HG03108 (cell line): Measurements from ENCODE around the gene NAP1L5.

Source experiments
- ATAC-seq: cut with Tn5 transposase; IDR thresholded peaks from one replicate; pipeline ENCODE4 v1.9.1; 2021; ENCODE audit warnings: moderate library complexity; ENCODE audit not compliant: unreplicated experiment

The NAP1L5 gene

DNA sequence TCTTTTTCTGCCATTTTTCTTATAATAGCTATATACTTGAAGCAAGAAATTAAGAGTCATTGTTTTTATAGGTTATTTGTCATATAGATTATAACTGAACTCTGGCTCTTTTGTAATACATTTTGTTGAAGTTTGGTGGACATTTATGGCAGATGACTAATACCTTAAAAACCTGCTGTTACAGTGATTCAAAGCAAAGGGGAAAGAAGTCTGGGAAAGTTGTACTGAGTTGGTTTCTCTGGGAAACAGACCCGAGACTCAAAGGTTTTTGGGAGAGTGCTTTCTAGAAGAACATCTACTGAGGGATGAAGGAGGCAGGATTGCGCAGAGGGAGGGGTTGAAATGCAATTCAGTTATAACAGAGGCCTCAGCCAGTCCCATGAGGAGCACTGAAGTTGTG, 35.9 kb downstream of the NAP1L5 start:
- ATAC-seq, result no peak

DNA sequence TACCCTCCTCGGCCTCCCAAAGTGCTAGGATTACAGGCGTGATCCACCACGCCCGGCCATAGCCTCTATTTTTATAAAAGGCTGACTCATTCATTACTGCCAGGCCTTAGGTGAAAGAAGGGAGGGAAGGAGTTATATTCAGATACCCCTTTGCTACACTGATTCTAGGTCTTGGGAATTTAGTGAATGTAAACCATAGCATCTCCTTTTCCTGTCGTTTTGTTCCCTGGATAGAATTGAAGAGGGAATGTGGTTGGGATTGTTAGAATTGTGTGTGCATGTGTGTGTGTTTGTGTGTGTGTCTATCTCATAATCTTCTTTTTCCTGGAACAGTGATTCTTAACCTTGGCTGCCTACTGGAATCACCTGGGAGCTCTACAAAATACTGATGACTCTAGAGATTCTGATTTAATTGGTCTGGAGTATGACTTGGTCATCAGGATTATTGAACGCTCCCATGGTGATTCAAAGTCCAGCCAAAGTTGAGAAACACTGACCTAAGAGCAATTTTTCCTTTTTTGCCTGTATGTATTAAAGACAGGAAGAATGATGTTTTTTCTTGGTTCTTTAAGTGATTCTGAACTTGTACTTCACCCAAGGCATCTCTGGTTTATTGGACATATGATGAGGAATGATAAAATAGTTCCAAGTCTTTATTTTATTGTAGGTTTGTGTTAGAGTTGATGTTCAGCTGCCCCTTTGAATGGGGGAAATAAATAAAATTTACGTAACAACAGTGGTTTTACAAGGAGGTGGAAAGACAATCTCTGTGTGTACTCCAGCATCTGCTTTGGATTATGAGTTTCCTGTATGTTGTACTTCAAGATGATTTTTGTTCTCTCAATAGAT, 37.0 kb downstream of the NAP1L5 start:
- ATAC-seq, result no peak

DNA sequence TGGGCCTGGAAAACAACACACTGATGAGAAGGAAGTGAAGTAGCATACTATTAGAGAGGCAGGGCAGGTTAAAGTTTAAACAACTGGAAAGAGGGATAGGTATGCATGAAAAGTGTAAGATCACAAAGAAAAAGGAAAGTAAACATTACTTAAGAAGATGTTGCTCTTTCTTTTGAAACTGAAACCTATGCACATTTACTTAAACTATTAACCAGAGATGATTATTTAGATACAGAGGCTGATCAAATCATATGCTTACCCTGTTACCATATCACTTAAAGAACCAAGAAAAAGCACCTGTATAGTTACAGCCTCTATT, 37.8 kb downstream of the NAP1L5 start:
- no peak for ATAC-seq

DNA sequence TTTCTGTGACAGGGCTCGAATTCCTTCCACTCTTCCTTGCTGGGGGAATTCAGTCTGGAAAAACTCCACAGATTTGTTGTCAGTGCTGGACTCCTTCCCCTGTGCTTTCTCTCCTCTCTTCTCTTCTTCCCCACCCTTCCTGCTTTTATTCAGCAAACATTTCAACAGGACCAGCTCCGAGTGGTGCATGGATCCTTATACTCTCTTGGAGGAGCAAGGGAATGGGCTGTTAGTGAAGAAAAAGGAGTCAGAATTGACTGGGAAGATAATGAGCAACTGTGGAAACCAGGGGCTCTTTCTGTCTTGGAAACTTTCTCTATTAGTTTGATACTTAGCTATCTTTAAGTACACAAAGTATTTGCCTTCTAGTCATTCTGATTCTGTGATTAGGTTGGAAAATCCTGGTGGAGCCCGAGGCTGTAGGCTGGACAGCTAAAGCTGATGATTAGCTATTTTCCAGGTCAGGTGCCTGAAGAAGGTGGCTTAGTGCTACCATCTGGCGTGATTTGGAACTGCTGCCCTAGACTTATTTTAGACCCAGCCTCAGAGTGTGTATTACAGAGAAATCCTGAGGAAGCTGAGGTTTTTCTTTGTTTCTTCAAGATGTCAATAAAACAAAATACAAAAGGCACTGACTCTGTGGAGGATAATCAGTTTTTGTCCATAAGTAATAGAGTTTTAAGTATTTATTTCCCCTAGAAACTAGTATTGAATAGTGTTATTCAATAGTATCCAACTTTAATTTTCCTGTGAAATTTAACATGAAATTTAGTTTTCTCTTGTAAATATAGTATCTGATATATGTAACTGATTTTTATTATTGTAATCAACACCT, 38.4 kb downstream of the NAP1L5 start:
- ATAC-seq, result peak; percentile 94

- no peak for ATAC-seq
These were observed 42.4 kb downstream of the NAP1L5 start for GRCh38 chr4:88655226-88655625.

DNA sequence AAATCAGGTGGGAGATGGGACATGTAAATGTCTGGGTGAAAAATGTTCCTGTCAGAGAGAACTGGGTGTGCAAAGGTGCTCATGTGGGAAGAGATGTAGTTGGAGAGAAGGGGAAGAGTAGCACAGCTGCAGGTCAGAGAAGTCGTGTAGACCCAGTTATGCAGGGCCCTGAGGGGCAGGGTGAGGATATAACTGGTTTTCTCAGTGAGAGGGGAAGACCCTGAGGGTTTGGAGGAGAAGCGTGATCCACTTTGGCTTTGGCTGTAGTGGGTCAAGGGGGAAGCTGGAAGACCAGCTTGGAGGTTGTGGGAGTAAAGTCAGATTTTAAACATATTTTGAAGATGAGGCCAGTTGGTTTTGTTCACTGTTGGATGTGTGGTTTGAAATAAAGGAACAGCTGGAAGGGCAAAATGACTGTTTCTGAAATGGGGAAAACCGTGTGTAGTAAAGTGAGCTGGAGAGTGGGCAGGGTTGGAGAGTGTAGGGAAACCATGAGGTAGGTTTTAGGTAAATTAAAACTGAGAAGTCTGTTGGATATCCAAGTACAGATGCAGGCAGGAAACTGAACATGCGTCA, 44.2 kb downstream of the NAP1L5 start:
- ATAC-seq, result no peak

GRCh38 chr4:88649716-88650115, 47.9 kb downstream of the NAP1L5 start:
- ATAC-seq, result no peak

- no peak for ATAC-seq
These were observed 50.9 kb downstream of the NAP1L5 start for GRCh38 chr4:88646528-88647280.

DNA sequence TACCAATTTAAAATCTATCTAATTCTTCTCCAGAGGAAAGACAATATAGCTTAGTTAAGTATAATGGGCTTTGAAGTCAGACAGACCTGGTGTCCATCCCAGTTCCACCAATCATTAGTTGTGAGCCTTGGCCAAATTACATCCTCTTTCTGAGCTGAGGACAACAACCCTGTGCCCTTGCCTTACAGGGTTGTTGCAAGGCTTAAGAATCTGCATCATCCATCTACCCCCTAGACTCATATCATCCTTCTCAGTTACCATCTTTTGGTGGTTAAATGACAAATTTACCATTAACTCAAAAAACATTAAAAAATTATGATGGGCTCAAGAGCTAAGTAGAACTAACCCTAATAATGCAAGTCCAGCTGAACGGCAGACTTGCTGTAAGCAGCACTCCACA, 51.6 kb downstream of the NAP1L5 start:
- no peak for ATAC-seq
